ENCODE data around the gene PHLPP1. TPM values are rescaled to one million over a fixed set of nuclear protein-coding genes. Genes with fewer than 3 reads are reported as not detected.

The PHLPP1 gene
- total RNA-seq (2022; extraction: Qiagen RNA extraction): 4.7 to 7.2 TPM (median 6.7 TPM) in 5 replicates

GRCh38 chr18:62715436-62715758 is at the start of gene PHLPP1:
TSS of gene PHLPP1 (plus strand) at chr18:62715541. CDS start at chr18:62715684, 143 bp downstream.

Other genes with a start within 250 kb of the PHLPP1 start
- gene ZCCHC2, start 192.5 kb upstream of the PHLPP1 start, total RNA-seq (2022; extraction: Qiagen RNA extraction): 7.9 to 9.8 TPM (median 9.6 TPM) in 5 replicates